HepG2 (cell line): ENCODE data around the gene EVI5. TPM values are rescaled to one million over a fixed set of nuclear protein-coding genes. Genes with fewer than 3 reads are reported as not detected.

Experiments
- ATAC-seq: fragments of 200-7000 bp; cut with Tn5 transposase; 3 replicates; pipeline ENCODE4 v1.9.1; 2020; ENCODE audit warnings: mild to moderate bottlenecking, moderate library complexity
- BruUV-seq: library from RNA; stranded (reverse); fragments of 400-500 nt; replicated peaks from 2 replicates; lab custom pipeline; 2021; lab: Mats Ljungman, UMichigan
- CTCF ChIA-PET: fragments of 300-600 bp; formaldehyde crosslinking; extraction: SDS; loops from one replicate; lab custom pipeline; 2021; ENCODE audit warnings: low total read pairs, inconsistent platforms, low intra/inter-chr PET ratio; lab: Yijun Ruan, JAX
- POLR2A ChIA-PET: fragments of 350-600 bp; sonication (Branson Sonifier 250); formaldehyde crosslinking; loops from one replicate; lab custom pipeline; 2020; ENCODE audit warnings: antibody characterized with exemption, inconsistent platforms; lab: Yijun Ruan, JAX
- DNase-seq: peaks from one replicate; pipeline ENCODE4 v3.0.0-alpha.2; 2015; ENCODE audit warnings: low spot score
- FAIRE-seq: peaks from 3 replicates; lab custom pipeline; 2011; peaks lifted over from hg19 to GRCh38; lab: Jason Lieb, UNC
- H2AFZ ChIP-seq: one replicate; pipeline ENCODE4 v1.6.1; 2011; ENCODE audit warnings: low read length, inconsistent platforms
- H3K27ac ChIP-seq: fragments of 300-600 bp; 3 replicates; pipeline ENCODE4 v1.8.0; 2011; ENCODE audit warnings: mixed run types, mild to moderate bottlenecking, mixed read lengths, low read length, inconsistent platforms; ENCODE audit not compliant: insufficient read depth; ENCODE audit errors: extremely low read length
- H3K27me3 ChIP-seq, 2 experiments: fragments of 200-600 bp in 1 of 2; 2 replicates in 1 of 2; 3 replicates in 1 of 2; pipeline versions ENCODE4 v1.6.0 to v1.8.0; 2011; ENCODE audit warnings: low read length in 2 of 2, mild to moderate bottlenecking in 2 of 2, moderate library complexity in 2 of 2, inconsistent platforms in 1 of 2; ENCODE audit not compliant: insufficient read depth in 2 of 2, control insufficient read depth in 1 of 2
- H3K36me3 ChIP-seq, 2 experiments: fragments of 200-600 bp in 1 of 2; replicated peaks in 1 of 2; 2 replicates in 1 of 2; 3 replicates in 1 of 2; pipeline versions ENCODE4 v1.5.1 to v1.8.0; 2011; ENCODE audit warnings: low read length in 2 of 2, inconsistent platforms in 1 of 2; ENCODE audit not compliant: insufficient read depth in 2 of 2, control insufficient read depth in 1 of 2
- H3K4me1 ChIP-seq: 2 replicates; pipeline ENCODE4 v1.5.1; 2012; ENCODE audit warnings: low read length, inconsistent platforms; ENCODE audit not compliant: insufficient read depth
- H3K4me2 ChIP-seq: 2 replicates; pipeline ENCODE4 v1.6.0; 2011; ENCODE audit warnings: low read depth, low read length, inconsistent platforms
- H3K4me3 ChIP-seq, 3 experiments: fragments of 200-600 bp in 1 of 3; sonication (generic), shearing (Covaris generic) in 1 of 3; replicated peaks in 1 of 3; 2 replicates each; pipeline ENCODE4 v1.5.1; 2011 to 2016; ENCODE audit warnings: low read length in 3 of 3, inconsistent platforms in 2 of 3, low read depth in 2 of 3, mild to moderate bottlenecking in 2 of 3, control low read depth in 1 of 3, mixed read lengths in 1 of 3; ENCODE audit not compliant: insufficient read depth in 1 of 3
- H3K79me2 ChIP-seq: one replicate; pipeline ENCODE4 v1.6.1; 2011; ENCODE audit warnings: low read length, inconsistent platforms; ENCODE audit not compliant: insufficient read depth
- H3K9ac ChIP-seq: 2 replicates; pipeline ENCODE4 v1.6.0; 2011; ENCODE audit warnings: mild to moderate bottlenecking, low read depth, low read length, inconsistent platforms; ENCODE audit not compliant: insufficient read depth
- H3K9me3 ChIP-seq: 2 replicates; pipeline ENCODE4 v1.5.1; 2012; ENCODE audit warnings: mild to moderate bottlenecking, low read length
- H4K20me1 ChIP-seq: 2 replicates; pipeline ENCODE4 v1.6.0; 2011; ENCODE audit warnings: inconsistent platforms, mild to moderate bottlenecking, low read length, moderate library complexity; ENCODE audit not compliant: insufficient read depth
- CAMTA2 ChIP-seq: sonication (generic); formaldehyde crosslinking; IDR thresholded peaks from 2 replicates; pipeline ENCODE4 v1.4.0; 2020; ENCODE audit warnings: mild to moderate bottlenecking, missing genetic modification reagents, borderline replicate concordance
- FOXA3 ChIP-seq: IDR thresholded peaks from 2 replicates; pipeline ENCODE4 v1.6.1; 2016; ENCODE audit warnings: missing genetic modification reagents, missing compliant biosample characterization
- HNF4A ChIP-seq: sonication (generic); formaldehyde crosslinking; IDR thresholded peaks from 2 replicates; pipeline ENCODE4 v1.4.0; 2020; ENCODE audit warnings: missing genetic modification reagents
- HNRNPLL ChIP-seq: fragments of 200-400 bp; formaldehyde crosslinking; IDR thresholded peaks from 2 replicates; pipeline ENCODE4 v1.6.1; 2017; ENCODE audit warnings: mild to moderate bottlenecking, low read depth, low read length; ENCODE audit not compliant: poor library complexity, severe bottlenecking
- KAT8 ChIP-seq: IDR thresholded peaks from 2 replicates; pipeline ENCODE4 v1.6.1; 2016; ENCODE audit warnings: missing genetic modification reagents, missing compliant biosample characterization
- MIER2 ChIP-seq: IDR thresholded peaks from 2 replicates; pipeline ENCODE4 v1.6.1; 2016; ENCODE audit warnings: missing biosample characterization, missing genetic modification reagents
- MTA3 ChIP-seq: sonication (generic); formaldehyde crosslinking; IDR thresholded peaks from 2 replicates; pipeline ENCODE4 v1.4.0; 2020; ENCODE audit warnings: missing genetic modification reagents
- MXI1 ChIP-seq: IDR thresholded peaks from 3 replicates; pipeline ENCODE4 v1.6.1; 2012; ENCODE audit warnings: low read depth, low read length, inconsistent platforms, borderline replicate concordance
- NR2F2 ChIP-seq: IDR thresholded peaks from 2 replicates; pipeline ENCODE4 v1.6.1; 2012; ENCODE audit warnings: low read depth, inconsistent platforms, borderline replicate concordance
- NR2F6 ChIP-seq, 2 experiments: IDR thresholded peaks; 2 replicates each; pipeline ENCODE4 v1.6.1; 2016; ENCODE audit warnings: antibody characterized with exemption in 1 of 2, mild to moderate bottlenecking in 1 of 2
- SMAD9 ChIP-seq: sonication (generic); formaldehyde crosslinking; IDR thresholded peaks from 2 replicates; pipeline ENCODE4 v1.5.1; 2020; ENCODE audit warnings: mild to moderate bottlenecking, missing genetic modification reagents
- ZFP36L2 ChIP-seq: sonication (generic); formaldehyde crosslinking; IDR thresholded peaks from 2 replicates; pipeline ENCODE4 v1.4.0; 2020; ENCODE audit warnings: missing genetic modification reagents
- ZNF616 ChIP-seq: sonication (generic); formaldehyde crosslinking; IDR thresholded peaks from 2 replicates; pipeline ENCODE4 v1.5.0; 2020; ENCODE audit warnings: low read depth, mild to moderate bottlenecking, missing genetic modification reagents
- ZSCAN9 ChIP-seq: IDR thresholded peaks from 2 replicates; pipeline ENCODE4 v1.6.1; 2016; ENCODE audit warnings: borderline replicate concordance
- WGBS: methylation state at CpG from one replicate; pipeline ENCODE4 v1.1.6; 2017; ENCODE audit warnings: low lambda C conversion rate; 5-methylcytosine and 5-hydroxymethylcytosine counted together
- in situ Hi-C: cut with HindIII; loops from 2 replicates; pipeline ENCODE4 v1.10.0; 2017; ENCODE audit warnings: low pct_unique_long_range_greater_than_20kb; ENCODE audit not compliant: extremely low pct_ligation_motif_present
- intact Hi-C: fragments of 100-400 bp; cut with micrococcal nuclease; formaldehyde crosslinking; loops from one replicate; pipeline ENCODE4 v1.10.0; 2022; ENCODE audit not compliant: unreplicated experiment
- polyA plus RNA-seq, 8 experiments: library from polyadenylated mRNA; depleted of rRNA in 3 of 8; stranded (reverse) in 7 of 8; unstranded in 1 of 8; fragments of >200 nt; fragmentation: Illumina TruSeq in 4 of 8; extraction: Trizol in 4 of 8; gene quantifications; 2 replicates each; pipeline versions ENCODE4 v1.2.1 to v1.2.3, GENCODE V29; 2011 to 2016; ENCODE audit warnings: low read depth in 4 of 8, missing spikeins in 1 of 8, mixed read lengths in 1 of 8; ENCODE audit not compliant: insufficient read depth in 1 of 8
- total RNA-seq, 5 experiments: library from RNA; depleted of rRNA; stranded (reverse); fragments of >200 nt; fragmentation: Illumina TruSeq; extraction: Trizol; gene quantifications; 2 replicates each; pipeline ENCODE4 v1.2.3, GENCODE V29; 2016; ENCODE audit warnings: low read depth in 1 of 5
- TF ChIP-seq, protein P1 (sequence below), 2 experiments: sonication (generic) in 1 of 2; formaldehyde crosslinking in 1 of 2; IDR thresholded peaks; 2 replicates each; pipeline versions ENCODE4 v1.4.0 to v1.6.1; 2018 to 2020; ENCODE audit warnings: missing genetic modification reagents in 2 of 2, borderline replicate concordance in 1 of 2, low read depth in 1 of 2, mild to moderate bottlenecking in 1 of 2, missing biosample characterization in 1 of 2
- TF ChIP-seq, protein P2 (sequence below): sonication (generic); formaldehyde crosslinking; IDR thresholded peaks from 2 replicates; pipeline ENCODE4 v1.4.0; 2020; ENCODE audit warnings: low read depth, mild to moderate bottlenecking, missing genetic modification reagents
- TF ChIP-seq, protein P3 (sequence below): sonication (generic); formaldehyde crosslinking; IDR thresholded peaks from 2 replicates; pipeline ENCODE4 v1.8.0; 2022; ENCODE audit warnings: mild to moderate bottlenecking, missing genetic modification reagents, moderate library complexity
- TF ChIP-seq, protein P4 (sequence below): IDR thresholded peaks from 2 replicates; pipeline ENCODE4 v1.6.1; 2016; ENCODE audit warnings: mild to moderate bottlenecking

EVI5 gene
- total and polyA plus RNA-seq, 2 of the 13 experiments (the other 11 are each of a cell fraction or from before 2014, with no cell fraction given) = 4.0 to 12.6 TPM

DNA sequence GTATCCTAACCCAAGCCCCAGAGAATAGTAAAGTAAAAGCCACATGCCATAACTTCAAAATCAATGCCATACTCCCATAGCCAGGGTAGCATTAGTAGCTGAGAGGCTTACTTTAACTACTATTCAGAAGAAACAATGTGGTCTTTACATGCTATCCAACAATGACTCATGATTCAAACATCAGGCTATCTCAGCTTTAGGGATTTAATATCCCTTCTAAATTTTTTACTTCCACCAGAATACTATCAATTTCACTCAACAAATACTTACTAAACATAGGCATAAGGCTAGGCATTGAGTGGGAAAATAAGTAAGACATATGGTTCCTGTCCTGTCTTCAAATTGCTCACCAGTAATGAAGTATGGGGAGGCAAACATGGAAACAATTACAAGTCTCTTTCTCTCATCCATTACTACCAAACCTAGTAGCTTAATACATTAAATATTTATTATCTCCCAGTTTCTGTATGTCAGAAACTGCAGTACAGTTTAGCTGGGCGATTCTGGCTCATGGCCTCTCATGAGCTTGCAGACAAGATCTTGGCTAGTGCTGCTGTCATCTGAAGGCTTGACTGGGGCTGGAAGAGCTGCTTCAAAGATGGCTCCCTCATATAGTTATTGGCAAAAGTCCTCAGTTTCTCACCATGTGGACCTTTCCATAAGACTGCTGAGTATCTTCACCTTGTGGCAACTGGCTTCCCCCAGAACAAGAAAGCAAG is 30.7 kb downstream of the EVI5 start:
- BruUV-seq = no TSS peak
- TF ChIP-seq ZSCAN9 (CRISPR knock-in tag) = no peak
- TF ChIP-seq, protein P1, sequence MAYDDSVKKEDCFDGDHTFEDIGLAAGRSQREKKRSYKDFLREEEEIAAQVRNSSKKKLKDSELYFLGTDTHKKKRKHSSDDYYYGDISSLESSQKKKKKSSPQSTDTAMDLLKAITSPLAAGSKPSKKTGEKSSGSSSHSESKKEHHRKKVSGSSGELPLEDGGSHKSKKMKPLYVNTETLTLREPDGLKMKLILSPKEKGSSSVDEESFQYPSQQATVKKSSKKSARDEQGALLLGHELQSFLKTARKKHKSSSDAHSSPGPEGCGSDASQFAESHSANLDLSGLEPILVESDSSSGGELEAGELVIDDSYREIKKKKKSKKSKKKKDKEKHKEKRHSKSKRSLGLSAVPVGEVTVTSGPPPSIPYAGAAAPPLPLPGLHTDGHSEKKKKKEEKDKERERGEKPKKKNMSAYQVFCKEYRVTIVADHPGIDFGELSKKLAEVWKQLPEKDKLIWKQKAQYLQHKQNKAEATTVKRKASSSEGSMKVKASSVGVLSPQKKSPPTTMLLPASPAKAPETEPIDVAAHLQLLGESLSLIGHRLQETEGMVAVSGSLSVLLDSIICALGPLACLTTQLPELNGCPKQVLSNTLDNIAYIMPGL (CRISPR knock-in tag; IDR thresholded peaks at IDR 0.05; ENCODE audit: borderline replicate concordance in 1 of 2, low read depth in 1 of 2) = no peak
- TF ChIP-seq MIER2 (CRISPR knock-in tag) = no peak
- no peak for TF ChIP-seq ZFP36L2 (CRISPR knock-in tag)
- TF ChIP-seq NR2F6 (IDR thresholded peaks at IDR 0.05) = no peak
- no peak for TF ChIP-seq NR2F6 (CRISPR knock-in tag; IDR thresholded peaks at IDR 0.05)
- no peak for TF ChIP-seq HNF4A
- TF ChIP-seq, protein P2, sequence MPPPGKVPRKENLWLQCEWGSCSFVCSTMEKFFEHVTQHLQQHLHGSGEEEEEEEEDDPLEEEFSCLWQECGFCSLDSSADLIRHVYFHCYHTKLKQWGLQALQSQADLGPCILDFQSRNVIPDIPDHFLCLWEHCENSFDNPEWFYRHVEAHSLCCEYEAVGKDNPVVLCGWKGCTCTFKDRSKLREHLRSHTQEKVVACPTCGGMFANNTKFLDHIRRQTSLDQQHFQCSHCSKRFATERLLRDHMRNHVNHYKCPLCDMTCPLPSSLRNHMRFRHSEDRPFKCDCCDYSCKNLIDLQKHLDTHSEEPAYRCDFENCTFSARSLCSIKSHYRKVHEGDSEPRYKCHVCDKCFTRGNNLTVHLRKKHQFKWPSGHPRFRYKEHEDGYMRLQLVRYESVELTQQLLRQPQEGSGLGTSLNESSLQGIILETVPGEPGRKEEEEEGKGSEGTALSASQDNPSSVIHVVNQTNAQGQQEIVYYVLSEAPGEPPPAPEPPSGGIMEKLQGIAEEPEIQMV = no peak
- no peak for TF ChIP-seq NR2F2
- TF ChIP-seq, protein P3, sequence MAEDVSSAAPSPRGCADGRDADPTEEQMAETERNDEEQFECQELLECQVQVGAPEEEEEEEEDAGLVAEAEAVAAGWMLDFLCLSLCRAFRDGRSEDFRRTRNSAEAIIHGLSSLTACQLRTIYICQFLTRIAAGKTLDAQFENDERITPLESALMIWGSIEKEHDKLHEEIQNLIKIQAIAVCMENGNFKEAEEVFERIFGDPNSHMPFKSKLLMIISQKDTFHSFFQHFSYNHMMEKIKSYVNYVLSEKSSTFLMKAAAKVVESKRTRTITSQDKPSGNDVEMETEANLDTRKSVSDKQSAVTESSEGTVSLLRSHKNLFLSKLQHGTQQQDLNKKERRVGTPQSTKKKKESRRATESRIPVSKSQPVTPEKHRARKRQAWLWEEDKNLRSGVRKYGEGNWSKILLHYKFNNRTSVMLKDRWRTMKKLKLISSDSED (CRISPR knock-in tag) = no peak
- no peak for TF ChIP-seq MTA3 (CRISPR knock-in tag)
- TF ChIP-seq, protein P4, sequence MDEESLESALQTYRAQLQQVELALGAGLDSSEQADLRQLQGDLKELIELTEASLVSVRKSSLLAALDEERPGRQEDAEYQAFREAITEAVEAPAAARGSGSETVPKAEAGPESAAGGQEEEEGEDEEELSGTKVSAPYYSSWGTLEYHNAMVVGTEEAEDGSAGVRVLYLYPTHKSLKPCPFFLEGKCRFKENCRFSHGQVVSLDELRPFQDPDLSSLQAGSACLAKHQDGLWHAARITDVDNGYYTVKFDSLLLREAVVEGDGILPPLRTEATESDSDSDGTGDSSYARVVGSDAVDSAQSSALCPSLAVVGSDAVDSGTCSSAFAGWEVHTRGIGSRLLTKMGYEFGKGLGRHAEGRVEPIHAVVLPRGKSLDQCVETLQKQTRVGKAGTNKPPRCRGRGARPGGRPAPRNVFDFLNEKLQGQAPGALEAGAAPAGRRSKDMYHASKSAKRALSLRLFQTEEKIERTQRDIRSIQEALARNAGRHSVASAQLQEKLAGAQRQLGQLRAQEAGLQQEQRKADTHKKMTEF = no peak
- TF ChIP-seq ZNF616 (CRISPR knock-in tag) = no peak
- no peak for TF ChIP-seq HNRNPLL
- no peak for TF ChIP-seq KAT8
- no peak for TF ChIP-seq SMAD9 (CRISPR knock-in tag)
- TF ChIP-seq MXI1 = no peak
- TF ChIP-seq FOXA3 (CRISPR knock-in tag) = no peak
- no peak for TF ChIP-seq CAMTA2 (CRISPR knock-in tag)
- TF ChIP-seq, all 625 proteins: peak for 0
- H3K36me3 ChIP-seq = no peaks in the 10 kb centered on the region
- in situ Hi-C loops (loop anchor here (5.0 kb wide), 1 partner anchor 63 kb away; no protein-coding TSS in a partner anchor), intact Hi-C loops (no loop called here)
- no peaks in the 10 kb centered on the region for H3K27me3 ChIP-seq
- no peak overlapping the region for H3K4me3 ChIP-seq
- no peak overlapping the region for H3K4me2 ChIP-seq
- no peak overlapping the region for H3K27ac ChIP-seq
- peaks cover 13% of the 10 kb centered on the region; the same call in 1 of the 2 replicates for H3K4me1 ChIP-seq
- ChIA-PET CTCF (no interaction called here), POLR2A (no interaction called here)
- peaks cover 8% of the 10 kb centered on the region for H3K79me2 ChIP-seq
- DNase-seq (no peak), FAIRE-seq (no peak), ATAC-seq (no peak)
- no peak overlapping the region for H3K9ac ChIP-seq
- WGBS = 100% methylated on average over 1 of the region's 1 CpG
- H2AFZ ChIP-seq = no peak overlapping the region
- no peaks in the 10 kb centered on the region; the same call in 1 of the 2 replicates for H4K20me1 ChIP-seq
- no peaks in the 10 kb centered on the region for H3K9me3 ChIP-seq
